Neural cell (in vitro differentiated cells): ENCODE measurements around the gene ZNF804A.

Source experiments
- RAD21 ChIP-seq: fragments of 450-650 bp; conservative IDR thresholded peaks from 2 replicates; pipeline ENCODE4 v1.6.1; 2014; ENCODE audit warnings: antibody characterized with exemption, mild to moderate bottlenecking, moderate library complexity
- TF ChIP-seq, protein P1 (sequence below): fragments of 450-650 bp; IDR thresholded peaks from 2 replicates; pipeline ENCODE4 v1.5.1; 2014; ENCODE audit warnings: antibody characterized with exemption, mild to moderate bottlenecking, moderate library complexity; ENCODE audit not compliant: poor library complexity, severe bottlenecking

GRCh38 chr2:184769023-184769422 is 170.7 kb downstream of the ZNF804A start:
- TF ChIP-seq, protein P1, sequence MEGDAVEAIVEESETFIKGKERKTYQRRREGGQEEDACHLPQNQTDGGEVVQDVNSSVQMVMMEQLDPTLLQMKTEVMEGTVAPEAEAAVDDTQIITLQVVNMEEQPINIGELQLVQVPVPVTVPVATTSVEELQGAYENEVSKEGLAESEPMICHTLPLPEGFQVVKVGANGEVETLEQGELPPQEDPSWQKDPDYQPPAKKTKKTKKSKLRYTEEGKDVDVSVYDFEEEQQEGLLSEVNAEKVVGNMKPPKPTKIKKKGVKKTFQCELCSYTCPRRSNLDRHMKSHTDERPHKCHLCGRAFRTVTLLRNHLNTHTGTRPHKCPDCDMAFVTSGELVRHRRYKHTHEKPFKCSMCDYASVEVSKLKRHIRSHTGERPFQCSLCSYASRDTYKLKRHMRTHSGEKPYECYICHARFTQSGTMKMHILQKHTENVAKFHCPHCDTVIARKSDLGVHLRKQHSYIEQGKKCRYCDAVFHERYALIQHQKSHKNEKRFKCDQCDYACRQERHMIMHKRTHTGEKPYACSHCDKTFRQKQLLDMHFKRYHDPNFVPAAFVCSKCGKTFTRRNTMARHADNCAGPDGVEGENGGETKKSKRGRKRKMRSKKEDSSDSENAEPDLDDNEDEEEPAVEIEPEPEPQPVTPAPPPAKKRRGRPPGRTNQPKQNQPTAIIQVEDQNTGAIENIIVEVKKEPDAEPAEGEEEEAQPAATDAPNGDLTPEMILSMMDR, result no peak
- no peak for TF ChIP-seq RAD21
